ENCODE results near the gene PIP5K1B.

The PIP5K1B gene

DNA sequence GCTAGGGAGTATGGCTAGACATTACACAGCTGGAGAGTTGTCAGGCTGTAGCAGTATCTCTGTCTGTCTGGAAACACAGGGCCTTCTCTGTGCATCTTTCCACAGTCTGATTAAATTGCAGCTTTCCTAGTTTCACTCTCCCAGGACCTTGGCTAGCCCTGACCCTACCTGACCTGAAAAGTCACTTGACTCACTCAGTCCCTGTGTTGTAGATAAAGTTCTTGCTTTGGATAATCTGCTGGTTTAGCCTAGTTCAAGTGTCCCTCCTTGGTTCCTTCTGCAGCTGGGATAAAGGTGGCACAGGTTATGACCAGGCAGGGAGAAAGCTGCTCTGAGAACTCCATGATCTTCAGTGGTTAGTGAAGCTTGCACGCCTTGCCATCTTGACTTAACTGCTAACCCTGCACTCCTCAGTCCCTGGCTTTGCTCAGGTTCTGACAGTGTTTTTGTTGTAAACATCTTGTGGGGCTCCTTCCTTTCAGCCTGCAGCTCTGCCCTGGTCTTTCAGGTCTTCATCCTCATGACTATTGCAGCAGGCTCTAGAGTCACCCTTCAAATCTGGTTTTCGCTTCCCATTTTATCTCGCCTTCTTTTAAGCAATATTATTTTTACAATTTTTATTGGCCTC lies 101.0 kb downstream of the PIP5K1B start:
- TF ChIP-seq ZNF274 (IDR thresholded peaks at IDR 0.05; ENCODE audit: low read depth, low read length): no peak
- no peak for TF ChIP-seq SUZ12 (IDR thresholded peaks at IDR 0.05; ENCODE audit: extremely low read depth, insufficient read depth, insufficient read length)
- no peak for TF ChIP-seq YY1 (IDR thresholded peaks at IDR 0.05; ENCODE audit: insufficient read depth, insufficient read length)
- DNase-seq (ENCODE audit: low read depth, low spot score): no peak
- Histone ChIP-seq H3K36me3 (ENCODE audit: insufficient read depth, insufficient read length, low read length) (no peaks in the 10 kb centered on the region), H3K4me3 (ENCODE audit: insufficient read length, low read depth) (no peak overlapping the region), H3K4me1 (ENCODE audit: insufficient read depth, insufficient read length) (no peaks in the 10 kb centered on the region), H3K27me3 (ENCODE audit: insufficient read depth, insufficient read length) (no peaks in the 10 kb centered on the region), H3K9me3 (ENCODE audit: insufficient read depth, low read length) (no peaks in the 10 kb centered on the region), H3K9ac (ENCODE audit: insufficient read length, low read depth) (no peak overlapping the region)

DNA sequence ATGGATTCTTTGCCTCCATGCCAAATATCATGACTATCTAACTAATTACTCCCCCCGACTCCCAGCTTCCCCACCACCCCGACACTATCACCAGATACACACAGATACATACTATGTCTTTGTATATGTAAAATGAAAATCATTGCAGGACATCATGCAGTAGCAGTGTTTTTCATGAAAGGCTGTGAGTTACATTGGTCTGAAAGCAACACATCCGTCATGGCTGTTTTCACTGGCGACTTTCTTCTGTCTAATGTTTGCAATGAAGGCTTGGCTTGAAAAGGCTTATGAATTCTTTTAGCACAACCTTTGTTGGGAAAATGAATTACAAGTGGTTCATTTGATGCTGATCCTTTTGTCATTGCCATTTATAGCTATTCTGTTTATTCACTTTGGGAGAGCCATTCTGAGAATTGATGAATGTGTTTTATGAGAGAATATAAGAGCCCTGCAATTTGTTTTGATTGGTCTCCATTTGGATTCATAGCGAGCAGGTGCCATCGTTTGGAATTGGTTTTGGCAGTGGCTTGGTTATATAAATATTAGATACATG lies 103.4 kb downstream of the PIP5K1B start:
- Histone ChIP-seq H3K4me3 (ENCODE audit: insufficient read length, low read depth) (no peak overlapping the region), H3K9me3 (ENCODE audit: insufficient read depth, low read length) (no peaks in the 10 kb centered on the region), H3K36me3 (ENCODE audit: insufficient read depth, insufficient read length, low read length) (no peaks in the 10 kb centered on the region), H3K4me1 (ENCODE audit: insufficient read depth, insufficient read length) (no peaks in the 10 kb centered on the region), H3K9ac (ENCODE audit: insufficient read length, low read depth) (no peak overlapping the region), H3K27me3 (ENCODE audit: insufficient read depth, insufficient read length) (no peaks in the 10 kb centered on the region)
- no peak for DNase-seq (ENCODE audit: low read depth, low spot score)
- TF ChIP-seq SUZ12 (IDR thresholded peaks at IDR 0.05; ENCODE audit: extremely low read depth, insufficient read depth, insufficient read length) (no peak), ZNF274 (IDR thresholded peaks at IDR 0.05; ENCODE audit: low read depth, low read length) (no peak), YY1 (IDR thresholded peaks at IDR 0.05; ENCODE audit: insufficient read depth, insufficient read length) (no peak)

DNA sequence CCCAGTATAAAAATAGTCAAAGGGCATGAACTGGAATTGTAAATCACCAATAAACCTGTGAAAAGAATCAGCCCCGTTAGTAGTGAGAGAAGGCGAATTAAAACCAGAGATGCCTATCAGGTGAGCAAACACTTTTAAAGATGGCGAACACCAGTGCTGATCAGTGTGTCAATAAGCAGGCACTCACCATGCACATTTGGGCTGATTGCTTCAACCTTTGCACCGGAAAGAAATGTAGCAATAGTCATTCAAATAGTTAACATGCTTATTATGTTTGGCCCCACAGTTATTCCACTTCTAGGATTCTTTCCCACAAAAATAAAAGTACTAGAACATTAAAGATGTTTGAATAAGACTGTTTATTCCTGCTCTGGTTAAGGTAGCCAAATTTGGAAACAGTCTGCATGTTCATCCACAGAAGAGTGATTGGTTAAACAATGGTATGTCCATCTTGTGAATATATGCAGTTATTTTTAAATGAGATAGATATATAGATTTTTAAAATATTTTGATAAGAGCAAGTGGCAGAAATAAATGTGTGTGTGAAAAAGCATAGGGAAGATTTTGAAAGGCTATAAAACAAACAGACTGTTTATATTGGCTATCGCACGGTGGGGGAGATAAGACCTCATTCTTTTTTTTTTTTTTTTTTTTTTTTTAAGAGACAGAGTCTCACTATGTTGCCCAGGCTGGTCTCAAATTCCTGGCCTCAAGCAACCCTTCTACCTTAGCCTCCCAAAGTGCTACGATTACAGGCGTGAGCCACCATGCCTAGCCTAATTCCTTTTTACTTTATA lies 112.2 kb downstream of the PIP5K1B start:
- H3K4me3 ChIP-seq (ENCODE audit: insufficient read length, low read depth): no peak overlapping the region
- H3K4me1 ChIP-seq (ENCODE audit: insufficient read depth, insufficient read length): no peaks in the 10 kb centered on the region
- H3K27me3 ChIP-seq (ENCODE audit: insufficient read depth, insufficient read length): no peaks in the 10 kb centered on the region
- H3K9me3 ChIP-seq (ENCODE audit: insufficient read depth, low read length): no peaks in the 10 kb centered on the region
- H3K9ac ChIP-seq (ENCODE audit: insufficient read length, low read depth): no peak overlapping the region
- DNase-seq (ENCODE audit: low read depth, low spot score): no peak
- no peak for TF ChIP-seq YY1 (IDR thresholded peaks at IDR 0.05; ENCODE audit: insufficient read depth, insufficient read length)
- TF ChIP-seq SUZ12 (IDR thresholded peaks at IDR 0.05; ENCODE audit: extremely low read depth, insufficient read depth, insufficient read length): no peak
- TF ChIP-seq ZNF274 (IDR thresholded peaks at IDR 0.05; ENCODE audit: low read depth, low read length): no peak
- H3K36me3 ChIP-seq (ENCODE audit: insufficient read depth, insufficient read length, low read length): no peaks in the 10 kb centered on the region

DNA sequence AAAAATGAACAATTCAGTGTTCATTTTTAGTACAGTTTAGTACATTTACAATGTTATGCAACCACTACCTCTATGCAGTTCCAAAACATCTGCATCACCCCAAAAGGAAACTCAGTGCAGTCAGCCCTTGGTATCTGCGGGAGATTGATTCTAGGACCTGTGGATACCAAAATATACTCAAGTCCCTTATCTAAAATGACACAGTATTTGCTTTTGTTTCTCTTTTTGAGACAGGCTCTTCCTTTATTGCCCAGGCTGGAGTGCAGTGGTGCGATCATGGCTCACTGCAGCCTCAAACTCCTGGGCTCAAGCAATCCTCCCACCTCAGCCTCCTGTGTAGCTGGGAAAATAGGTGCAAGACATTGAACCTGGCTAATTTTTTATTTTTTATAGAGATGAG lies 114.0 kb downstream of the PIP5K1B start:
- H3K4me3 ChIP-seq (ENCODE audit: insufficient read length, low read depth): no peak overlapping the region
- H3K36me3 ChIP-seq (ENCODE audit: insufficient read depth, insufficient read length, low read length): no peaks in the 10 kb centered on the region
- no peak overlapping the region for H3K9ac ChIP-seq (ENCODE audit: insufficient read length, low read depth)
- H3K27me3 ChIP-seq (ENCODE audit: insufficient read depth, insufficient read length): no peaks in the 10 kb centered on the region
- no peaks in the 10 kb centered on the region for H3K9me3 ChIP-seq (ENCODE audit: insufficient read depth, low read length)
- no peaks in the 10 kb centered on the region for H3K4me1 ChIP-seq (ENCODE audit: insufficient read depth, insufficient read length)
- TF ChIP-seq SUZ12 (IDR thresholded peaks at IDR 0.05; ENCODE audit: extremely low read depth, insufficient read depth, insufficient read length) (no peak), ZNF274 (IDR thresholded peaks at IDR 0.05; ENCODE audit: low read depth, low read length) (no peak), YY1 (IDR thresholded peaks at IDR 0.05; ENCODE audit: insufficient read depth, insufficient read length) (no peak)
- DNase-seq (ENCODE audit: low read depth, low spot score): no peak

DNA sequence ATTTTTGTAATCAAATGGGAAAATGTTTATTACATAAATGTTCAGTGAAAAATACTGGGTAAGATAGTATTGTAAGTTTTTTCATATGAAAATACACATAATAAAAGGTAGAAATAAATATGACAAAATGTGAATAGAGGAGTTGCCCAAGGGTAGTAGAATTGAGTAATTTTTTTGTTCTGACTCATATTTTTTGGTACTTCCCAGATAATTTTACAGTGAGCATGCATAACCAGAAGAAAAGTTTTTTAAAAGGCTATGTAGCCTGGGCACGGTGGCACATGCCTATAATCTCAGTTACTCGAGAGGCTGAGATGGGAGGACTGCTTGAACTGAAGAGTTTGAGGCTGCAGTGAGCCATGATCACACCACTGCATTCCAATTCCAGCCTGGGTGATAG lies 116.9 kb downstream of the PIP5K1B start:
- no peak for DNase-seq (ENCODE audit: low read depth, low spot score)
- Histone ChIP-seq H3K9ac (ENCODE audit: insufficient read length, low read depth) (no peak overlapping the region), H3K9me3 (ENCODE audit: insufficient read depth, low read length) (no peaks in the 10 kb centered on the region), H3K27me3 (ENCODE audit: insufficient read depth, insufficient read length) (no peaks in the 10 kb centered on the region), H3K36me3 (ENCODE audit: insufficient read depth, insufficient read length, low read length) (no peaks in the 10 kb centered on the region), H3K4me1 (ENCODE audit: insufficient read depth, insufficient read length) (peaks cover 5% of the 10 kb centered on the region), H3K4me3 (ENCODE audit: insufficient read length, low read depth) (no peak overlapping the region)
- TF ChIP-seq ZNF274 (IDR thresholded peaks at IDR 0.05; ENCODE audit: low read depth, low read length): no peak
- no peak for TF ChIP-seq YY1 (IDR thresholded peaks at IDR 0.05; ENCODE audit: insufficient read depth, insufficient read length)
- TF ChIP-seq SUZ12 (IDR thresholded peaks at IDR 0.05; ENCODE audit: extremely low read depth, insufficient read depth, insufficient read length): no peak

DNA sequence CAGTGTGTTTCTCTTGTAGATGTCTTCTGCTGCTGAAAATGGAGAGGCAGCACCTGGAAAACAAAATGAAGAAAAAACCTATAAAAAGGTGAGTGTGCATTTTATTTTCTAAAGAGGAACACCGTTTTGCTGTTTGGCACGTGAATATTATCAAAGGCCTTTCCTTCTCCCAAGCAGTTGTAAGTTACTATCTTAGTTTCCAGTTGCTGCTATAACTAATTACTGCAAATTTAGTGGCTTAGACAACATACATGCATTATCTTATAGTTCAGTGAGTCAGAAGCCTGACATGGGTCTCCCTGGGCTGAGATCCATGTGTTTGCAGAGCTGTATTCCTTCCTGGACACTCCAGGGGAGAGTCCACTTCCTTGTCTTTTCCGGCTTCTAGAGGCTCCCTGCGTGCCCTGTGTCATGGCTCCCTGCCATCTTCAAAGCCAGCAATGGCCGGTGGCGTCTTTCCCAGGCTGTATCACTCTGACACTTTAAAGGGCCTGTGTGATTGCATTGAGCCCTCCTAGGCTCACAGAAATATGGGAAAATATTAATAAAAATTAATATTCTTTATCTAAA lies 117.6 kb downstream of the PIP5K1B start:
- H3K27me3 ChIP-seq (ENCODE audit: insufficient read depth, insufficient read length): no peaks in the 10 kb centered on the region
- no peak for DNase-seq (ENCODE audit: low read depth, low spot score)
- TF ChIP-seq SUZ12 (IDR thresholded peaks at IDR 0.05; ENCODE audit: extremely low read depth, insufficient read depth, insufficient read length) (no peak), ZNF274 (IDR thresholded peaks at IDR 0.05; ENCODE audit: low read depth, low read length) (no peak), YY1 (IDR thresholded peaks at IDR 0.05; ENCODE audit: insufficient read depth, insufficient read length) (no peak)
- H3K9me3 ChIP-seq (ENCODE audit: insufficient read depth, low read length): no peaks in the 10 kb centered on the region
- no peak overlapping the region for H3K4me3 ChIP-seq (ENCODE audit: insufficient read length, low read depth)
- H3K4me1 ChIP-seq (ENCODE audit: insufficient read depth, insufficient read length): peaks cover 5% of the 10 kb centered on the region
- H3K9ac ChIP-seq (ENCODE audit: insufficient read length, low read depth): no peak overlapping the region
- no peaks in the 10 kb centered on the region for H3K36me3 ChIP-seq (ENCODE audit: insufficient read depth, insufficient read length, low read length)

Measured in NT2/D1 (cell line).